BJ (cell line): ENCODE data around the gene PGM5. TPM values are rescaled to one million over a fixed set of nuclear protein-coding genes. Genes with fewer than 3 reads are reported as not detected.
"Not testable (repeated sequence)": the region's sequence is repeated elsewhere in the genome, so short reads cannot be mapped to it uniquely, and the experiment has no call there.

Experiments
- CTCF ChIA-PET: fragments of 350-600 bp; formaldehyde crosslinking; extraction: SDS; loops from one replicate; lab custom pipeline; 2021; ENCODE audit warnings: antibody characterized with exemption, inconsistent platforms; lab: Yijun Ruan, JAX
- POLR2A ChIA-PET: fragments of 300-600 bp; sonication (Branson Sonifier 250); formaldehyde crosslinking; extraction: SDS; loops from one replicate; lab custom pipeline; 2021; ENCODE audit warnings: antibody characterized with exemption; lab: Charles Lee
- DNase-seq: peaks from one replicate; pipeline ENCODE4 v3.0.0-alpha.2; 2011; ENCODE audit warnings: low read depth
- H3K27me3 ChIP-seq: 2 replicates; pipeline ENCODE4 v1.6.0; 2011; ENCODE audit warnings: low read length; ENCODE audit not compliant: control insufficient read depth, insufficient read depth
- H3K36me3 ChIP-seq: 2 replicates; pipeline ENCODE4 v1.5.1; 2011; ENCODE audit warnings: low read length; ENCODE audit not compliant: control insufficient read depth, insufficient read depth
- H3K4me3 ChIP-seq: 2 replicates; pipeline ENCODE4 v1.5.1; 2011; ENCODE audit warnings: low read depth, mild to moderate bottlenecking, control low read depth, low read length
- polyA plus RNA-seq: library from polyadenylated mRNA; depleted of rRNA; stranded (reverse); fragments of >200 nt; gene quantifications from 2 replicates; pipeline ENCODE4 v1.2.3, GENCODE V29; 2011
- TF ChIP-seq, protein P1 (sequence below): IDR thresholded peaks from 2 replicates; pipeline ENCODE4 v1.5.1; 2011; ENCODE audit warnings: low read depth, mild to moderate bottlenecking, control low read depth, inconsistent platforms, low read length, moderate library complexity; ENCODE audit not compliant: insufficient read depth

Gene PGM5
- polyA plus RNA-seq, 1 experiment: 8.7 TPM

DNA sequence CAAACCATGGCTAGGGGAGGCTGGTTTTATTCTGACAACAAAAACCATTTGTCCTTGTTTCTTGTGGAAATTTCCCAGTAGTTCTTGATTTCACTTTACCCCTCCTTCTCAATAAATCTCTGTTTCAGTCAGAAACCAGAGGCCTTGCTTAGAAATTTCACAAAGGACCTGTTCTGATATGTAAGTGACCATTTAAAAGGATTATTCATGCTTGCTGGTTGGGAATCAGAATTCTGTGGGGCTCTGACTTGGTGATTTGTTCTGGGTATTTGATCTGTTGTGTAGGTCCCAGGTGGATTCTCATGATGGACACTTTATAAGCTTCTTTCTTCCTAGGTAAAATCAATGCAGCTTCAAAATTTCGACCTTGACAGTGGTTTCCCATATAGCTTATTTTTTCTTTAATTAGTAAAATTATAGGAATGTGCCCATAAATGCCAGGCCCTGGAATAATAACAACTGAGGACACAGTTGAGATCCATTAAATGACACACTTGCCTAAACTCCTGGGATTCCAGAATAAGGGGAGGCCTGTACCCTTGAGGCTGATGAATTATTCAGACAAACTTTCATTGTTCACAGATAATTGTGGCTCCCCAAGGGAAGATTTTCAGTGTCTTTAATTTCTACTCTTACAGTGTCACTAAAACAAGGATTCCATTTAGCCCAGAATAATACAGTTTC lies 40.1 kb downstream of the PGM5 start:
- H3K27me3 ChIP-seq, H3K4me3 ChIP-seq, POLR2A ChIA-PET, CTCF ChIA-PET, DNase-seq, H3K36me3 ChIP-seq: not testable (repeated sequence)

DNA sequence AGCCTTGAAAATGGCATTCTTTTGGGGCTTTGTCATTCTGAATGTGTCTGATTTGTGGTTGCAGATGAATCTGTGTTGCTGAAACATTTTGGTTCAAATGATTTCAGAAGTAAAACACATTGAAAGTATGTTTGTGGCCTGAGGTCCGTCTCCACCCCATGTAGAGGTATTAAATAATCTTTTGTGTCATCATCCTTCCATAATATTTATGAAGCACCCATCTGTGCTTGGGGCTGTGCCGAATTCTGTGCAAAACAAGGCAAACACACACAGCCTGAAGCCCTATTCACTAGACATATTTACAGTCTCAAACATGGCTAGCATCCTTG lies 40.6 kb downstream of the PGM5 start:
- peak; percentile 59 for DNase-seq
- CTCF ChIA-PET: not testable (repeated sequence)

DNA sequence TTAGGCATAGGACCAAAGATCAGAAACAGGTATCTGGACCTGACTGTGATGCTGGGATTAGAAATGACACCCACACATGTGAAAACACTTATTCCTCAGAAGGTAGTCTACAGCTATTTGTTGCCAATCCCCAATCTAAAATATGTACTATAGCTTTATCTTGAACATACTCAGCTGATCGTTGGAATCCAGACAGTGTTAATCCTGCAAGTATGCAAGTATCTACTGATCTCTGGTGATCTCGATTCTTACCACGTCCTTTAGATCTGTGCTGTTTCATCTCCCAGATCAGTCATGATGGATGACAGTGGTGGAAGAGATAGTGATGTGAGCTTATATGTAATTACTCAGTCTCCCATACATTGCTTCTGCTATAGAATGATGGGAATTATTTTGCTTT lies 41.4 kb downstream of the PGM5 start:
- H3K4me3 ChIP-seq, POLR2A ChIA-PET, H3K27me3 ChIP-seq, CTCF ChIA-PET, H3K36me3 ChIP-seq, DNase-seq: not testable (repeated sequence)

More for the DNA sequence above, 40.6 kb downstream of the PGM5 start:
- H3K36me3 ChIP-seq, H3K4me3 ChIP-seq, H3K27me3 ChIP-seq, POLR2A ChIA-PET: not testable (repeated sequence)

DNA sequence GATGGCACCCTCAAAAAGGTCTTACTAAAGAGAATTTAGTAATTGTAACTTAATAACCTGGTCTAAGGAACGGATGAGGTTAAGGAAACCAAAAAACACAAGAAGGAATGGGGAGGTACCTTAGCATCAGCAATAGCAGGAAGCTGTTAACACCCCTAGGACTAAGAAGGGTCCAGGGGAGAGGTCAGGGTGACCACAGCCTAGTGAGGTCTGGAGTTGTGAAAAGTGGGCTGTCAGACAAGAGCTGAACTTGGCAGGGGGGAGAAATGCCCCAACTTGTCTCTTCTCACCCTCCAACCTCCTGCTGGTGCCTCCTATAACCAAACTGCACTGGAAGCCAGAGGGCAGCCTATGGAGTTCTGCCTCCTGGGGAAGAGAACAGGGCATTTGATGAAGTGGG lies 41.9 kb downstream of the PGM5 start:
- POLR2A ChIA-PET, H3K36me3 ChIP-seq, DNase-seq, CTCF ChIA-PET, H3K27me3 ChIP-seq, H3K4me3 ChIP-seq: not testable (repeated sequence)

DNA sequence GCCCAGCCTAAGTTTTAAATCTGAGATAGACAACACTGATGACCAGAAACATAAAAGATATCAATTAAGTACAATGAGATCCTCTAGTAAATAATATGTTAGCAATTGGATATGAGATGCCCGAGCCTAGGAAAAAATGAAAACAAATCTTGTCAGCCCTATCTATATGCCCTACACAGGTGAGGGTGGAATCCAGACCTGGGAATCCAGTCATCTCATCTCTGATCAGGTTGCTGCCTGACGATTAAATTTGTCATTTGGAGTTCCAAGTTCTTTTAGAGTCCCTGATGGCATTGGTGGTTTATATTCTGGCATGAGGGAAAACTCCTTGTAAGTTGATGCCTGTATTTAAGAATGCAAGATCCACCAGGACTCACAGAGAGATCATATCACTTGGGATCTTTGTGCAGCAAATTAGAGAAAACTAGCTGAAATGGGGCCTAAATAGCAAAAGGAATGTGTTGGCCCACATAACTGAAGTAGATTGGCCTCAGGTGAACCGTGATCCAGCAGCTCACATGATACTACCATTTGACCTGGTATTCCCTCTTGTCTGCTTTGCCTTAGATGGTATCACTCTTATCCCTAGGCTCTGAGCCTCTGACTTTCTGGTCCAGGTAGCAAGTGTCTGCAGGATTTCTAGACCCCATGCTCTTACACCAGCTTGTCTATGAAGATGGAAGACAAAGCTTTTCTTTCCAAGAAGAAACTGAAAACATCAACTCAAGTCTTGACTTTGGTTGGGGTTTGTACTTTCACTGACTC lies 48.2 kb downstream of the PGM5 start:
- H3K4me3 ChIP-seq, POLR2A ChIA-PET, H3K36me3 ChIP-seq, CTCF ChIA-PET, DNase-seq, H3K27me3 ChIP-seq: not testable (repeated sequence)

DNA sequence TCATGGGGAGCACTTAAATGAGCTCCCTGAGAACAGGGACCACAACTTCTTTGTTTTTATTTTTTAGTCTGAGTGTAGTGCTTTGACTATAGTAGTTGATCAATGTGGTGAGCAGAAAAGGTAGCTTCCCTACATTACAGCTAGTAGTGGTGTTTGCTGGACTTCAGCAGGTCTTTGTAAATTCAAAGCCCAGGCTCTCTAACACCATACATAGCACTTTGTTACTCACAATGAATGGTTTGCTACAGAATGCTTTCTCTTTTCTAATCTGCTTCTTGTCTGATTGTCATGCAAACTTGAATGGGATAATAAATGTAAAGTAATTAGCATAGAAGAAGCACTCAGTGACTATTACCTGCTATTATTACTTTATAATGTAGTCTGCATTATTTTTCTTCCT lies 55.5 kb downstream of the PGM5 start:
- CTCF ChIA-PET, H3K27me3 ChIP-seq, DNase-seq, H3K4me3 ChIP-seq, POLR2A ChIA-PET, H3K36me3 ChIP-seq: not testable (repeated sequence)

DNA sequence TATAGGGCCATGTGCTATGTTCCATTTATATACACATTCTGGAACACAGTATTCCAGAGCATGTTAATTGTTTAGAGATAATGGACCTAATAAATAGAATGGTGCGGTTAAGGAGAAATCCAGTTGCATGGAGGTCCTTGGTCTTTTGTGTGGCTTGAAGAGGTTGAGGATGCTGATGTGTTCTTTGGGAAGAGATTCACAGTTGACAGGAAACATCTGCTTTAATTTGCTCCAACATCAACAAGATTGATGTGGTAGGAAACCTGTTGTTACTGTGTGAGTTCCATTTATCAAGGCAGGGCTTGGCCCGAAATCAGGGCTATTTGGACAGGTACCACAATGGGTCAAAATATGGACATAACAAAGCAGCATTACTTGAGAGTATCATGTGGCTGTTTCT lies 56.3 kb downstream of the PGM5 start:
- H3K4me3 ChIP-seq, DNase-seq, POLR2A ChIA-PET, H3K36me3 ChIP-seq, H3K27me3 ChIP-seq, CTCF ChIA-PET: not testable (repeated sequence)

DNA sequence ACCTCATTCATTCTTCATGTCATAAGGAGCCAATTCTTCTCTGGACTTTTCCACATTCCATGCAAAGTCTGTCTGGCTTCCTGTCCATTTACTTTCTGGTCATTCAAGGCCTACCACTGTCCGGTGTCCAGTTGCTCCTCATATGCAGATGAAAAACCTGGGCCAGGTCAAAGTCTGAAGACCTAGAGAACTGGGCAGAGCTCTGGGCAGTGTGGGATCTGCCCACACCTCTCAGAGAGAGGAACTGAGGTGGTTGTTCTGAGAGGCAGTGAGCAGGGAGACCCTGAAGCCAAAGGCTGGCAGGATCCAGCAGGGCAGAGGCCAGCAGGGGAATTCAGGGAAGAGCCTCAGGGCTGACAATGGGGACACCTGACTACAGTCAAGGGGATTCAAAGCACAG lies 58.7 kb downstream of the PGM5 start:
- DNase-seq, POLR2A ChIA-PET, H3K4me3 ChIP-seq, H3K27me3 ChIP-seq, CTCF ChIA-PET, H3K36me3 ChIP-seq: not testable (repeated sequence)

DNA sequence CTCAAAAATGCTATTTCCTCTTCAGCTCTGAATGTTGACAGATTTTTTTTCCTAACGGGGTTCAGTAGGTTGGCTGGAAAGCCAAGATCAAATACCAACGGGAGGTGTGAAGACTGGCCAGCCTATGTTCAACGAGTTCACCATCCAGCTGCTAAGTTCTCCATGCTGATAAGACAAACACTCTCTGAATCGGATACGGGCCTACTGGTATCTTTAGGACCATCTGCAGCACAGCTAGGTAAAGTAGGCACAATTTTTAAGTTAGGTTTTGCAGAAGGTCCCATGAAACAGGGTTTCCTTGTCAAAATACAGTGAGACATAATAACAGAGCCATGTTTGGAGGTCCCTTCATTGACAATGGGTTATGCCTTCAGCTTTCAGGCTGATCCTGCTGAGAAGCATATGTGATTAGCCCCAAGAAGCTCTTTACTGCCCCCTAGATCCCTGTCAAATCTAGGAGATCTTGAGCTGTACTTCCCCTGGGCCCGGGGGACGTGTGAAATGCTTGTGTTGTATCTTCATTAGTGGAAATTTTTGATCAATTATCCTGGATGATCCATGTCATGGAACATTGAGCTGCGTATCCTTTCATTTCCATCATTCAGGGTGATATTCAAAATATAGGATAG lies 60.6 kb downstream of the PGM5 start:
- TF ChIP-seq, protein P1, sequence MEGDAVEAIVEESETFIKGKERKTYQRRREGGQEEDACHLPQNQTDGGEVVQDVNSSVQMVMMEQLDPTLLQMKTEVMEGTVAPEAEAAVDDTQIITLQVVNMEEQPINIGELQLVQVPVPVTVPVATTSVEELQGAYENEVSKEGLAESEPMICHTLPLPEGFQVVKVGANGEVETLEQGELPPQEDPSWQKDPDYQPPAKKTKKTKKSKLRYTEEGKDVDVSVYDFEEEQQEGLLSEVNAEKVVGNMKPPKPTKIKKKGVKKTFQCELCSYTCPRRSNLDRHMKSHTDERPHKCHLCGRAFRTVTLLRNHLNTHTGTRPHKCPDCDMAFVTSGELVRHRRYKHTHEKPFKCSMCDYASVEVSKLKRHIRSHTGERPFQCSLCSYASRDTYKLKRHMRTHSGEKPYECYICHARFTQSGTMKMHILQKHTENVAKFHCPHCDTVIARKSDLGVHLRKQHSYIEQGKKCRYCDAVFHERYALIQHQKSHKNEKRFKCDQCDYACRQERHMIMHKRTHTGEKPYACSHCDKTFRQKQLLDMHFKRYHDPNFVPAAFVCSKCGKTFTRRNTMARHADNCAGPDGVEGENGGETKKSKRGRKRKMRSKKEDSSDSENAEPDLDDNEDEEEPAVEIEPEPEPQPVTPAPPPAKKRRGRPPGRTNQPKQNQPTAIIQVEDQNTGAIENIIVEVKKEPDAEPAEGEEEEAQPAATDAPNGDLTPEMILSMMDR: 0 out of 2 replicates have a peak, but pooled peaks have one; percentile 6
- Histone ChIP-seq H3K36me3 (no peaks in the 10 kb centered on the region), H3K4me3 (no peak overlapping the region), H3K27me3 (no peaks in the 10 kb centered on the region)
- POLR2A ChIA-PET: no interaction called here
- CTCF ChIA-PET: interaction anchor here (0.9 to 2.4 kb wide), 3 partner anchors 10 to 91 kb away, joined by 3 to 8 read pairs (median 6); no protein-coding TSS in a partner anchor
- DNase-seq: no peak
